ENCODE data around the gene NUP50. TPM values are rescaled to one million over a fixed set of nuclear protein-coding genes. Genes with fewer than 3 reads are reported as not detected.

Gene NUP50
- total RNA-seq, 1 experiment from 2014 or later = 160 TPM

DNA sequence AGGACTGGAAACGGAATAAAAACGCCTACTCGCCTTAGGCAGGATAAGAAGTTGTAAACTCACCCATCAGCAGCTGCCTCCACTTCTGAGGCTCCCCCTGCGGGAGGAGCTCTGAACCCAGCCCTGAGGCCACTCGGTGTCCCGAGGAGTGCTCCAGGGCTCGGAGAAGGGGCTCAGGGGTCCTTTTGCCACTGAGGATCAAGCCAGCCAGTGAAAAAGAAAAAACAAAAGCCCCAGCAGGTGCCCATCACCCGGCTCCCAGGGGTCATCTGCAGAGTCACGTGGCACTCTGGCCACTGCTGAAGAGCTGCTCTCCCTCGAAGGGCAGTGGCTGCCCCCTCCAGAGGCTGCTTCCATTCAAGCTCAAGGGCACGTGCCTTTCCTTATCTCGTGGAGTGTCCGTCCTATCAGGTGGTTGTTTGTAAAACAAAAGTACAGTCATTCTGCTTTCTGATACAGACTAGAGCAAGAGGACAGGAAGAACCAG lies 29.0 kb downstream of the NUP50 start:
- no peak for DNase-seq (ENCODE audit: low read depth)

DNA sequence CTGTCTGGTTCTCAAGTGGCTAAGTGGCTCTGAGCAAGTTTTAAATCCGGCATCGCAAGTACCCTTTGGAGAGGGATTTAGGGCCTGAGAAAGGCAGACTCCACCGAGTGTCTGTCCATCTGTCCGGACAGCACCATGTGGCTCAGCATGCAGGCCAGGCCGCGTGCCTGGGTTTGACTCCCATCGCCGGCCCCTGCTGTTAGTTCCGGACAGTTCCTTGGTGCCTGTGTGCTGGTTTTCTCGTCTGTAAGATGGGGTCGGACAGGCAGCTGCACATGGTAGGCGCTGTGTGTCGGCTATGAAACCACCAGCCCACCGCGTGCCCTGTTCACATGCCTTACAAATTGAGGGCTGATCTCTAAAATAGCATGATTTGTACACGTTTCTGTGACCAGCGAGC lies 31.0 kb downstream of the NUP50 start:
- no peak for DNase-seq (ENCODE audit: low read depth)

DNA sequence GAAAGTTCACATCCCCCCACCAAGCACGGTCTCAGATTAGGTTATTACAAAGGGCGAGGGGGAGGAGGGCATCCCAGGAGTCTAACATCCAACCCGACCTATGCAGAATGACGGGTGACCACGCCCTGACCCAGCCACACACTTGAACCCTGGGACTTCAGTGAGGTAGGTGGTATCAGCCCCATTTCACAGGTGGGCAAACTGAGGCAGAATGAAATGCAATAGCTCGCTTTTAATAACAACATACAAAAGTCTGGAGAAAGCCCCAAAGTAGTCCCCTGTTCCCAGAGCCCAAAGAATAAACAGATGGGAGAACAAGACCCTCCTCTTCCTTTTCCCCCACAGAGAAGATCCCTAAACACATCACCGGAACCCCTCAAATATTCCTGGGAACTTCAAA lies 31.9 kb downstream of the NUP50 start:
- DNase-seq (ENCODE audit: low read depth) = no peak

DNA sequence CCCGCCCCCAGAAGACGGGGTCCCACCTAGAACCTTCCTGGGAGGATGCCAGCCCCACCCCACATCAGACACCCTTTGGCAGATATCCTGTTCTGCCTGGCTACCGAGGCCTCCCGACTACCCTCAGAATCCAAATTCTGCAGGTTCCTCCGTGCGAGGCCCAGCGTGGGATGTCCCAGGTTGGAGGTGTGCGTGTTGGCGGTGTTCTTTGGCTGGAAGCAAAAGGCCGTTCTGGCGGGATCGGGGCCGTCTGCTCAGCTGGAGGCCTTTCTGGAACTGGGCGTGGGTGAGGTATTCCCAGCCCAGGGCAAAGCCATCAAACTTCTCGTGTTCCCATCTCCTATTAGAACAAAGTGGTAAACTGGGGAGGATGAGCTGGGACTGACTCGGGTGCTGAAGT lies 32.6 kb downstream of the NUP50 start:
- no peak for DNase-seq (ENCODE audit: low read depth)

DNA sequence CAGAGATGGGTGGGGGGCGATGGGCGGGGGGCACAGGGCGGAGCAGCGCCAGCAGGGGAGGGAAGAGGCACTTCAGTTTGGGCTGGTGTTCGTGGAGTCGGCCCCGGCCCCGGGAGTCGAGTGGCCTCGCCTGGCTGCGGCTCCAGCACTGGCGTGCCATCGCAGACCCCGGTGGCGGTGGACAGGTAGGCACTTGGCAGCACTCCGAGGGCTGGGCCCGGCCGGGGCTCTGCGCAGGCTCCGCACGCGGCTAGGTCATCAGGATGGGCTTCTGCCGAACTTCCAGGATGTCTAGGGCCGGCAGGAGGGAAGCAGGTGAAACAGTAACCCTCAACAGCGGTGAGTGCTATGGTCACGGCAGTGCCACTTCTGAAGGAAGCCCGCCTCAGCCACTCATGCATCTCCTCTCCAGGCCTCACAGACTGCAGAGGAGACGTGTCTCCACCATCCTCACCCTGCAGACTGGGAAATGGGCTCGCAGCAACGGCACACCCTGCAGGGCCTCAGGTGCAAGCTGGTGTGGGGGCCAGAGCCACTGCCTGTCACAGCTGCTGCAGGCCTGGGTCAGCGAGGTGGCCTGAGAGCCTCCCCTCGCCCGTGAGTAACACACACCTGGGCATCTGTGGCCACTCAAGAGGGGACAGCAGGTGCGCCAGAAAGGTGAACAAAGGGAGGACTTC lies 33.3 kb downstream of the NUP50 start:
- DNase-seq (ENCODE audit: low read depth) = no peak

DNA sequence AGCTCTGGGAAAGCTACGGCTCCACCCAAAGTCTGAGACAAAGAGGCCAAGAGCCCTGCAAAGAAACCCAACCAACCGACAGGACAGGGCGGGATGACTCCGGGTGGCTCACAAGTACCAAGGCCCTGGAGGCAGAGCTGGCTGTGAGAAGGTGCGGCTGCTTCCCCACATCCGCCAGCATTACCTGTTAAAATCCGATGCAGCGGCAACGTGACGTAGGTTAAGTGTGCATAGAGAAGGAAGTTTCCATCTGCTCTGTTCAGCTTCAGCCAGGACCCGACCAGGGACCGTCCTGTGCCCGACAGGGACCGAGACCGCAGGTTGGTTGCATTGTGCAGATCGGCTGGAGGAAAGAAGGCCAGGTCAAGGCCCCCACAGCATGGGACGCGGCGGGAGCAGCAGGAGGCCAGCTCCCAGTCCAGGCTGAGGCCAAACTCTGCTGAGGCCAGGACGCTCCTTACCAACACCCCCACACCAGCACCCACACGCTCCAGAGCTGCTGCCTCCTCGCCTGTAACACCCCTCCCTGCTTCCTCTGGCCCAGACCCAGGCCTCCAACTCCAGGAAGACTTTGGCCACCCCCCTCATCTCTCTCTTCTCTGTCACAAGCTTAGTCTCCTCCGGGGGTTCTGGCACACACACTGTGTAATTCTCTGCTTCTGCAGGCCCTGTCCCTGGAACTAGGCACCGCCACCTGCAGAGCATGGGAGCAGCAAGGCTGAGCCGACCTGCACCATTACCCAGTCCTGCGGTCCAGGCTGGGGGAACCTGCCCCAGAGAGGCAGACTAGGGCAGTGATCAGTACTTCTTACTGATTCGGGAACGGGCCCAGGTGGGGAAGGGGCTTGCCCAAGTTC lies 34.1 kb downstream of the NUP50 start:
- no peak for DNase-seq (ENCODE audit: low read depth)

DNA sequence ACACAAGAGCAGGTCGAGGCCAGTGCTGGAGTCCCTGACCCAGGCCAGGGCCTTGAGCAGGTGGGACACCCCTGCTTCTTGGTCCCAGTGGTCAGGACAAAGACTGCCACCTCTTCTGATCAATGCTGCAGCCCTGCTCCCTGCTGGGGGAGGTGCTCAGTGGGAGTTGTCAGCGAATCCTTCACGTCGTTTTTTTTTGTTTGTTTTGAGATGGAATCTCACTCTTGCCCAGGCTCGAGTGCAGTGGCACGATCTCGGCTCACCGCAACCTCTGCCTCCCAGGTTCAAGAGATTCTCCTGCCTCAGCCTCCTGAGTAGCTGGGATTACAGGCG lies 34.7 kb downstream of the NUP50 start:
- no peak for DNase-seq (ENCODE audit: low read depth)

DNA sequence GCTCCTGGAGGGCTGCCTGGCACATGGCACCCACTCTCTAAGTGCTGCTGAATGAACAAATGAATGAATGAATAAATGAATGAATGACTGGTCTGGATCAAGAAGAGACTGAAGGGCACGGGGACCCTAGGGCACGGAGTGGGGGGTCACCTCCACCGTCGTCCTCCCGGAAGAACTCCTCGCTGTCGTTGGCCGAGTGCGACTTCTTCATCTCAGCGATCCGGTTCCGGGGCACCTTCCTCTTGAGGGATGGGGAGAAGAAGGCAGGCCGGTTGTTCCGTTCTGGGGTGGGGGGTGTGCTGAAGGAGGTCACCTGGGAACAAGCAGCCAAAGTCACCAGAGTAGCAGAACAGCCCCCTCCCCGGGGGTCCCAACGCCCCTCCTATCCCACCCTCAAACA lies 36.0 kb downstream of the NUP50 start:
- DNase-seq (ENCODE audit: low read depth) = no peak

DNA sequence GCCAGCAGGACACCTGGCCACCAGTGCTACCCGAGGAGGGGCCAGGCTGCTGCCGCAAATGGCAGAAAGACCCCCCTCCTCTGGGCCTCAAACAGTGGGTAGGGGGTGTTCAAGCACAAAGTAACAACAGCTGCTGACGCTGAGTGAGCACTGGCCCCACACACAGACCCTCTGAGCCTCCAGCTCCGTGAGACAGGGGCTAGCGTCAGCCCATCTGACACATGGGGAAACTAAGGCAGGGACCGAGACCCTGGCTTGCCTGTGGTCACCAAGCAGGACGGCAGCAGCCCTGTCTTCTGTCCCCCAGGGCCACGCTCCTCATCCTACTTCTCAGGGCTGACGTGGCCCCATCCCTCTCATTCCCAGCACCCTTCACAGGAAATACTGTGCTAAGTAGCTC lies 36.5 kb downstream of the NUP50 start:
- no peak for DNase-seq (ENCODE audit: low read depth)

DNA sequence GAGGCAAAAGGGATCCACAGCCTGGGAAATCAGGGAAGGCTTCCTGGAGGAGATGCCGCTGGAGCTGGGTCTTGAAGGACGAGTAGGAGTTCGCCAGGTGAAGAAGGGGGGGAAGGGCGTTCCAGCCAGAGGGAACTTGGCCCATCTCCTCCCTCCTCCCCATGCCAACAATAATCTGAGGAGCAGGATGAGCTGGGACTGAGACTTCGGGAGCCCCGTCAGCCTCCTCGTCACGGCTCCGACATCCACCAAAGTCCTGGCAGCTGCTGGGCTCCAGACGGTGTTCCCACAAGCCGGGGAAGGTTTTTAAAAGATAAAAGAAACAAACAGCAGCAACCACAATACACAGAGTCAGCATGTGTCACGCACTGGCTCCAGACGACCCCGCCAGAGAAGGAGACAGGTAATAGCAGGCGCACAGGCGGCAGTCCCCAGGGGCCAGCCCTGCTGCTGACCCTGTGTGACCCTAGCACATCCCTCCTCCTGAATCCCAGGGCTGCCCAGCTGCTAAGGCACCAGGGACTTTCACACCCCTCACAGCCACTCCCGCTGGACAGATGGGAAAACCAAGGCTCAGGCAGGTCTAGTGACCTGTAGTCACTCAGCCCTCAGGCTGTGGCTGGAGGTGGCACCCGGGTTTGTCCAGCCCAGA lies 37.3 kb downstream of the NUP50 start:
- peak; percentile 70 for DNase-seq (ENCODE audit: low read depth)

DNA sequence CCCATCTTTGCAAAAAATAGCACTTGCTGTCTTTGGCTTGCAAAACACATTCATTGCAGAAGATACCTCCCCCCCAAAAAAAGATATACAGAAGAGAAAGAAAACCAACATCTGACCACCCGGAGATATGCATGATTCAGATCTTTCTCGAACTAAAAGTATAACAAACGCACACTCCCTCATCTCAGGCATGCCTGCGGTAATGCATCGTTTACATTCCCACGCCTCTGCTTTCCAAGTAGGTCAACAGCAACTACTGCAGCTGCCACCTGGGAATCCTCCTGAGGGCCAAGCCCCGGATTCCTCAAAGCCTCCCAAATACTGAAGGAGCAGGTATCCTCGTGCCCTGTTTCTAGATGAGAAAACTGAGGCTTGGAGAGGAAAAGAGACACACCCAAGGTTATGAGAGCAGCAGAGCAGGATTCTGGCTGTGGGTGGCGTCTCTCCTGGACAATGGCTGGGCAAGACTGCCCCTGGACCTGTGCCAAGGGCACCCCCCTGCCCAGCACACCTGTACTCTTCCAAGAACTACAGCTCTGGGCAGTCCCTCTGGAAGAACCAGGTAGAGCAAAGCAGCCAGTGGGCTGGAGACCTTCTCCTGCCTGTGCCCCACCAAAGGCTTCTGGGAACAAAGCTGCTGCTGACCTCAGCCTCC lies 38.1 kb downstream of the NUP50 start:
- DNase-seq (ENCODE audit: low read depth) = peak; percentile 72

DNA sequence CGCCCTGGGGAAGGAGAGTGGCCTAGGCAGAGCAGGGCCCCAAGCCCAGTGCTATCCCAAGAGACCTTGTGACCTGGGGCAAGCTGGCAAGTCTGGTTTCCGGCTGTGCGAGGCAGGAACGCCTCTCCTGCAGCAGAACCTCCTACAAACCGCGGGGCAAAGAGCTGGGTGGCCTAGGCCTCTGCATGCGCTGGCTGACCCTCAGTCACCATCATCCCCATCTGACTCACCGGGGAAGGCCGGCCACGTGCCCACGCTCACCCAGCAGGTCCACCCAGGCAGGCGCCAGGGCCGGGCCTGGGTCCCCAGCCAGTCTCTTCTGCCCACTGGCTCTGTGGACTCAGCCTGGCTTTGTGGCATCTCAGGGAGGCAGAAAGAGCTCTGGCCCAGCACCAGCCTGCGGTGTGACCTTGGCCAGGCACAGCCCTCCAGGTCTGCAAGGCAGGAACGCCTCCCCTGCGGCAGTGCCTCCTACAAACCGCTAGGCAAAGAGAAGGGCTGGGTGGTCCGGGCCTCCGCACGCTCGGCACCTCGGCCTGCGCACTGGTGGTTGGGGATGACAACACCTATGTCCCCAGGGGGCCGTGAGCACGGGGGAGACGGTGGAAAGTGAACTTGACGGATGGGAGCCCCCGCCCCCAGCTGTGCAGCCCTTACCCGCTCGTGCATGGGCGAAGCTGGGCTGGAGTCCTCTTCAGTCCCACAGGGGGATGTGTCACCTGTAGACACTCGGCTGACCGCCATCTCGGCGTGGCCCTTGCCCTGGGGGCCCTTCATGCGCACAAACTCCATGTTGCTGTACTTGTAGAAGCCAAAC lies 38.8 kb downstream of the NUP50 start:
- DNase-seq (ENCODE audit: low read depth) = peak; percentile 79

DNA sequence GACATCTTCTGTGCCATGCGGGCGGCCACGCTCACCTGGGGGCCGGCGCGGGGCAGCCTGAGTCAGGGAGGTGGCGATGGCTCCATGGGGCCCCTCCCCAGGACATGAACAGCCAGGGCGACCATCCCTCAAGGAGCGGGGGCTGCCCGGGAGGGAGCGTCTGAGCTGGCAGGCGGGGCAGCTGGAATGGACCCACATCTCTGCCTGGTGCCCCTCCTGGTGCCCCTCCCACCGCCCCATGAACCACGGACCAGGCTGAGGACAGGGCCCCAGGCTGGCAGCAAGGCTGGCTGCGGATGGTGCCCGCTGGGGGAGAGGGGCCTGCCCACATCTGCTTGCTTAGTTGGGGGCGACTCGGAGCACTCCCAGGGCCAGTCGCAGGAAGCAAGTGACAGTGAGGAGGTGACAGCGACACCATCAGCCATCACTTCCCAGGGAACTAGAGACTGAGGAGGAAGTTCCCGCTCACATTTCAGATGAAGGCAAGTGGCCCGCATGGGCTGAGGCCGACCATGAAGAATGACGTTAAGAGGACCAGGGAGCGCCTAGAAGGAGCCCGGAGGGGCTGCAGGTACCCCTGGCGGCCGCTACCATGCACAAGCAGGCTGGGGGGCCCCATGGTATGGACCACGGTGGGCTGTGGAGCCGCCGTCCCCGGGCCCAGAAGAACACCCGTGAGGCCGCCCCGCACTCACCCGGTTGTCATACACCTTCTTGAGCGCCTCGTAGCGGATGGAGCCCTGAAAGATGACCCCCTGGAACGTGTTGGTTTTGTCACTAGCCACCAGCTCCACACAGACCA lies 39.6 kb downstream of the NUP50 start:
- no peak for DNase-seq (ENCODE audit: low read depth)

DNA sequence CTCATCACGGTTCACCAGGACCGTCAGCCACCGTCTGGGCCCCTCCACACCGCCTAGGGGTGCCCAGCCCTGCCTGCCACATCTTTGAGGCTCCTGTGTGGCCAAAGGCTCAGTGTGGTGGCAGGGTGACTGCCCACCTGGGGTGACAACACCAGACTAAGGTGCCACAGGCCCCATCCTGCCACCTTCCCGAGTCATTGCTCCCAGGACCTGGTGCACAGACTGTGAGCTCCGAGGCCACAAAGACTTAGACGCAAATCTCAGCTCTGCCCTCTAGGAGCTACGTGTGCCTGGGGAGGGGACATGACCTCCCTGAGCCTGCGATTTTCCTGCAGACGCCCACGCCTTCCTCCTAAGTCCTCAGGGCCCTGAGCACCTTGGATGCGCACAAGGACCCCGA lies 40.5 kb downstream of the NUP50 start:
- no peak for DNase-seq (ENCODE audit: low read depth)

DNA sequence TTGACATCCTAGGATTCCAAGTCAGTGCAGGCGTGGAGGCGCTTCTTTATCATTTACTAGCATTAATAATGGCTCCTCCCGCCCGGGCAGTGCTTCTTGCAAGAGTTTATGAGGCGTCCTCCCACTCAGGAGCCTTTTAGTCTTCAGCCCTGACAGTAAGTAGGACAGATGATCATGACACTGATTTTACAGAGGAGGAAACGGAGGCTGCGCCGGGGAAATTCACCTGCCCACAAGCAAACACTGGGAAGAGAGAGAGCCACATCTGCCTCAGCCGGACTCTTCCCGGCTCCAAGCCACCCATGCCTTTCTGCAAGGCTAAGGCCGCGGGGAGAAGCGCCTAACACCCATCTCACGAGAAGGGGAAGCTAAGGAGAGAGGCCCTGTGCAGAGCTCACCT lies 41.1 kb downstream of the NUP50 start:
- DNase-seq (ENCODE audit: low read depth) = no peak

DNA sequence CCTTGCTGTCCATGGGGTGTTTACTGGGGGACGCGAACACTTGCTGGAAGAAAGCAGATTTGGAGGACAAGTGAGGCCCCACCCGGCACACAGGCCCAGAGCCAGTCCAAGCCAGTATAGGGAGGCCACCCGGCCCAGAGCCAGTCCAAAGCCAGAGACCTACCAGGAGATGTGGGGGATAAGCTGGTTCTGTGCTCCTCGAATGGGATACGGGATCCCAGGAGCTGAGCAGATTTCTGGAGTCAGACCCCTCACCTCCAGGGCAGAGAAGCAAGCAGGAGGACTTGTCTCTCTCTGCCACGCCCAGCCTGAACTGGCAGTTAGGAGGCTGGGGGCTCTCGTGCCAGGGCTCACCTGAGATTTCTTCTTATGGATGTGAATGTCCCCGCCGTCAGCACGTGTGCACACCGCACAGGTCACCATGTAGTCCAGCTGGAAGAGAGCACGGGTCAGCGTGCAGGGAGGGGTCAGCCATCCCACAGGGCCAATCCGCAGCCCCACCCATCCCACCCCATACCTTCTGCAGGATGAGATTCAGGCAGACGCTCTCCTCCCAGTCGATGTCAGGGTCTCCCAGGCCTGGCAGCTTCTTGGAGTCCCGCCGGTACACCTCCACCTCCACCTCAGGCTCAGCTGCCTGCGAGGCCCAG lies 41.7 kb downstream of the NUP50 start:
- no peak for DNase-seq (ENCODE audit: low read depth)

DNA sequence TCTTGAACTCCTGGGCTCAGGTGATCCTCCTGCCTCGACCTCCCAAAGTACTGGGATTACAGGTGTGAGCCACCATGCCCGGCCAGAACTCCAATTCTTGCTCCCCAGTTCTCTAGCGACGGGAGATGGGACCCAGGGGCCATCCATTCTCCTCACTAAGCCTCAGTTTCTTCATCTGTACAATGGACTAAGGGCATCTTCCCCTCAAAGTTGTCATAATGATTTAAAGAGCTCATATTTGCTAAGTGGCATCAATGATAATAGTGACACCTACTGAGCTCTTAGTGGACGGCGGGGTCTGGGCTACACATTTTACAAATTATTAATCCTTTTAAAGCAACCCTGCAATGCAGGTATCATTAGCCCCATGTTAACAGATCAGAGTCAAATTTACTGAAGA lies 42.5 kb downstream of the NUP50 start:
- no peak for DNase-seq (ENCODE audit: low read depth)

DNA sequence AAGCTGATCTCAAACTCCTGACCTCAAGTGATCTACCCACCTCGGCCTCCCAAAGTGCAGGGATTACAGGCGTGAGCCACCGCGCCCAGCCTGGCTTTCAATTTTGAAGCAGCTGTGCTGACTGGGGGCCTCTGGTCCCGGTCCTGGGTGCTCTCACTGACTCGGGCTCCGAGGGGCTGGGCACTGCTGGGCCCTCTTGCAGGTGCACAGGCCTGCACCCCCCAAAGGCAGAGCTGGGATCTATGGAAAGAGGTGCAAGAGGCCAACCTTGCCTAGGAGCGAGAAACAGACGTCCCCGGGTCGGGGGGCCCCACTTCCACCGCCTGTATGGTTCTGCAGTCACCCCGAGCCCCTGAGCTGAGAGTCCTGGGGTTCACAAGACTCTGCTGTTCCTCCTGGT lies 43.8 kb downstream of the NUP50 start:
- no peak for DNase-seq (ENCODE audit: low read depth)

DNA sequence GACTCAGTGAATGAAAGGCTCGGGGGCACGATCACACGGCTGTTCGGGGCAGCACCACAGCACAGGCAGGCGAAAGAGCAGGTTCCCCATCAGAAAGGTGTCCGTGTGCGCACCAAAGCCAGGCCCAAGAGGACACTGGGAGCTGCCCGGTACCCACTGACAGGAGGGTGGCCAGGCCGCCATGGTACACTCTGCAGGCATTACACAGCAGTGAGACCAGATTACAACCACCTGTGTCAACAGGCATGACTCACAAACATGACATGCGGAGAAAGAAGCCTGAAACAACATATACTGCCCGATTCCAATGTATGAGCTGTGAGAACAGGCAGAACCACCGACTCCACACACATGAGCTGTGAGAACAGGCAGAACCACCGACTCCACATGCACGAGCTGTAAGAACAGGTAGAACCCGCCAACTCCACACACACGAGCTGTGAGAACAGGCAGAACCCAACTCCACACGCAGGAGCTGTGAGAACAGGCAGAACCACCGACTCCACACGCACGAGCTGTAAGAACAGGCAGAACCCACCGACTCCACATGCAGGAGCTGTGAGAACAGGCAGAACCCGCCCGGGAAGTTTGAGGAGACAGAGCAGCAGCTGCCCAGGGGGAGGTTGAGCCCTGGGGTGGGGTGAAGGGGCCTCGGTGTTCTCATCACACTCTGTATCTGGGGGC lies 44.4 kb downstream of the NUP50 start:
- peak; percentile 36 for DNase-seq (ENCODE audit: low read depth)
